ENCODE data around the gene CACNA2D1.

DNA sequence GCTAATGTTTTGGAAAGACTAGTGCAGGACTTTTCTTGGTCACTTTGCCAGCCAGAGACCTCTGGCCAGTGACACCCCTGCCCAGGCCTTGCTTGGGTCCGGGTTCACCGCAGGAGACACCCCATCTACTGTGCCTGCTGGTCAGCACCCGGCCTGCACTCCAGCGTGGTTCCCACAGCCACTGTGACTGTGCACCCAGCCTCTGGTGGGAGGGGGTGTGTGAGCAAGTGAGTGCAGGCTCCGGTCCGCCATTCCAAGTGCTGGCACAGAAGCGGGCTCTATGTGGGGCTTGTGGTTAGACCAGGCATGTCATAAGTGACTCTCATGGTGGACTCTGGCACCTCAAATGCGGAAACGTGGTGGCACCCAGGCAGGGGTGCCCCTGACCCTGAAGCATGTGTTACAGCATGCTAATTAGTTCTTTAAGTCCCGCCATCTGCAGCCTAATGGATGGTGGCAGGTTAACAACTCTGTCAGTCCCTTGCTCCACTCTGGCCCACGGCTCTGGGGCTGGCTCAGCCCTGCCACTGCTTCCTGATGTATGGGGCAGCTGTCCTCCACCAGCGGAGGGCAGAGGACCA is 361.8 kb downstream of the CACNA2D1 start:
- TF ChIP-seq CBX2 (IDR thresholded peaks at IDR 0.05; ENCODE audit: borderline replicate concordance, low read depth): no peak
- TF ChIP-seq EP300 (IDR thresholded peaks at IDR 0.05): no peak
- TF ChIP-seq, protein P1, sequence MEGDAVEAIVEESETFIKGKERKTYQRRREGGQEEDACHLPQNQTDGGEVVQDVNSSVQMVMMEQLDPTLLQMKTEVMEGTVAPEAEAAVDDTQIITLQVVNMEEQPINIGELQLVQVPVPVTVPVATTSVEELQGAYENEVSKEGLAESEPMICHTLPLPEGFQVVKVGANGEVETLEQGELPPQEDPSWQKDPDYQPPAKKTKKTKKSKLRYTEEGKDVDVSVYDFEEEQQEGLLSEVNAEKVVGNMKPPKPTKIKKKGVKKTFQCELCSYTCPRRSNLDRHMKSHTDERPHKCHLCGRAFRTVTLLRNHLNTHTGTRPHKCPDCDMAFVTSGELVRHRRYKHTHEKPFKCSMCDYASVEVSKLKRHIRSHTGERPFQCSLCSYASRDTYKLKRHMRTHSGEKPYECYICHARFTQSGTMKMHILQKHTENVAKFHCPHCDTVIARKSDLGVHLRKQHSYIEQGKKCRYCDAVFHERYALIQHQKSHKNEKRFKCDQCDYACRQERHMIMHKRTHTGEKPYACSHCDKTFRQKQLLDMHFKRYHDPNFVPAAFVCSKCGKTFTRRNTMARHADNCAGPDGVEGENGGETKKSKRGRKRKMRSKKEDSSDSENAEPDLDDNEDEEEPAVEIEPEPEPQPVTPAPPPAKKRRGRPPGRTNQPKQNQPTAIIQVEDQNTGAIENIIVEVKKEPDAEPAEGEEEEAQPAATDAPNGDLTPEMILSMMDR (IDR thresholded peaks at IDR 0.05): no peak
- TF ChIP-seq, protein P2, sequence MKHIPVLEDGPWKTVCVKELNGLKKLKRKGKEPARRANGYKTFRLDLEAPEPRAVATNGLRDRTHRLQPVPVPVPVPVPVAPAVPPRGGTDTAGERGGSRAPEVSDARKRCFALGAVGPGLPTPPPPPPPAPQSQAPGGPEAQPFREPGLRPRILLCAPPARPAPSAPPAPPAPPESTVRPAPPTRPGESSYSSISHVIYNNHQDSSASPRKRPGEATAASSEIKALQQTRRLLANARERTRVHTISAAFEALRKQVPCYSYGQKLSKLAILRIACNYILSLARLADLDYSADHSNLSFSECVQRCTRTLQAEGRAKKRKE (CRISPR knock-in tag; IDR thresholded peaks at IDR 0.05; ENCODE audit: low read depth): no peak
- TF ChIP-seq, protein P3, sequence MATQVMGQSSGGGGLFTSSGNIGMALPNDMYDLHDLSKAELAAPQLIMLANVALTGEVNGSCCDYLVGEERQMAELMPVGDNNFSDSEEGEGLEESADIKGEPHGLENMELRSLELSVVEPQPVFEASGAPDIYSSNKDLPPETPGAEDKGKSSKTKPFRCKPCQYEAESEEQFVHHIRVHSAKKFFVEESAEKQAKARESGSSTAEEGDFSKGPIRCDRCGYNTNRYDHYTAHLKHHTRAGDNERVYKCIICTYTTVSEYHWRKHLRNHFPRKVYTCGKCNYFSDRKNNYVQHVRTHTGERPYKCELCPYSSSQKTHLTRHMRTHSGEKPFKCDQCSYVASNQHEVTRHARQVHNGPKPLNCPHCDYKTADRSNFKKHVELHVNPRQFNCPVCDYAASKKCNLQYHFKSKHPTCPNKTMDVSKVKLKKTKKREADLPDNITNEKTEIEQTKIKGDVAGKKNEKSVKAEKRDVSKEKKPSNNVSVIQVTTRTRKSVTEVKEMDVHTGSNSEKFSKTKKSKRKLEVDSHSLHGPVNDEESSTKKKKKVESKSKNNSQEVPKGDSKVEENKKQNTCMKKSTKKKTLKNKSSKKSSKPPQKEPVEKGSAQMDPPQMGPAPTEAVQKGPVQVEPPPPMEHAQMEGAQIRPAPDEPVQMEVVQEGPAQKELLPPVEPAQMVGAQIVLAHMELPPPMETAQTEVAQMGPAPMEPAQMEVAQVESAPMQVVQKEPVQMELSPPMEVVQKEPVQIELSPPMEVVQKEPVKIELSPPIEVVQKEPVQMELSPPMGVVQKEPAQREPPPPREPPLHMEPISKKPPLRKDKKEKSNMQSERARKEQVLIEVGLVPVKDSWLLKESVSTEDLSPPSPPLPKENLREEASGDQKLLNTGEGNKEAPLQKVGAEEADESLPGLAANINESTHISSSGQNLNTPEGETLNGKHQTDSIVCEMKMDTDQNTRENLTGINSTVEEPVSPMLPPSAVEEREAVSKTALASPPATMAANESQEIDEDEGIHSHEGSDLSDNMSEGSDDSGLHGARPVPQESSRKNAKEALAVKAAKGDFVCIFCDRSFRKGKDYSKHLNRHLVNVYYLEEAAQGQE (IDR thresholded peaks at IDR 0.05): no peak
- no peak for TF ChIP-seq POLR2A (IDR thresholded peaks at IDR 0.05; ENCODE audit: low read length)
- no peak for TF ChIP-seq CEBPB (IDR thresholded peaks at IDR 0.05)
- TF ChIP-seq JUNB (IDR thresholded peaks at IDR 0.05): no peak
- no peak for TF ChIP-seq RAD21 (conservative IDR thresholded peaks at IDR 0.05 in 1 of 2, IDR thresholded peaks at IDR 0.05 in 1 of 2)
- TF ChIP-seq, protein P4, sequence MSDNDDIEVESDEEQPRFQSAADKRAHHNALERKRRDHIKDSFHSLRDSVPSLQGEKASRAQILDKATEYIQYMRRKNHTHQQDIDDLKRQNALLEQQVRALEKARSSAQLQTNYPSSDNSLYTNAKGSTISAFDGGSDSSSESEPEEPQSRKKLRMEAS (IDR thresholded peaks at IDR 0.05): no peak
- TF ChIP-seq KDM1A (IDR thresholded peaks at IDR 0.05; ENCODE audit: low read depth): no peak
- TF ChIP-seq, protein P5, sequence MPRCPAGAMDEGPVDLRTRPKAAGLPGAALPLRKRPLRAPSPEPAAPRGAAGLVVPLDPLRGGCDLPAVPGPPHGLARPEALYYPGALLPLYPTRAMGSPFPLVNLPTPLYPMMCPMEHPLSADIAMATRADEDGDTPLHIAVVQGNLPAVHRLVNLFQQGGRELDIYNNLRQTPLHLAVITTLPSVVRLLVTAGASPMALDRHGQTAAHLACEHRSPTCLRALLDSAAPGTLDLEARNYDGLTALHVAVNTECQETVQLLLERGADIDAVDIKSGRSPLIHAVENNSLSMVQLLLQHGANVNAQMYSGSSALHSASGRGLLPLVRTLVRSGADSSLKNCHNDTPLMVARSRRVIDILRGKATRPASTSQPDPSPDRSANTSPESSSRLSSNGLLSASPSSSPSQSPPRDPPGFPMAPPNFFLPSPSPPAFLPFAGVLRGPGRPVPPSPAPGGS (IDR thresholded peaks at IDR 0.05): no peak
